Pons (tissue), 1 donor: Measurements from ENCODE around the gene FOXQ1.

Source experiments
- DNase-seq: peaks from one replicate; pipeline ENCODE4 v3.0.0-alpha.2; 2016; ENCODE audit warnings: low spot score

The FOXQ1 gene, protein sequence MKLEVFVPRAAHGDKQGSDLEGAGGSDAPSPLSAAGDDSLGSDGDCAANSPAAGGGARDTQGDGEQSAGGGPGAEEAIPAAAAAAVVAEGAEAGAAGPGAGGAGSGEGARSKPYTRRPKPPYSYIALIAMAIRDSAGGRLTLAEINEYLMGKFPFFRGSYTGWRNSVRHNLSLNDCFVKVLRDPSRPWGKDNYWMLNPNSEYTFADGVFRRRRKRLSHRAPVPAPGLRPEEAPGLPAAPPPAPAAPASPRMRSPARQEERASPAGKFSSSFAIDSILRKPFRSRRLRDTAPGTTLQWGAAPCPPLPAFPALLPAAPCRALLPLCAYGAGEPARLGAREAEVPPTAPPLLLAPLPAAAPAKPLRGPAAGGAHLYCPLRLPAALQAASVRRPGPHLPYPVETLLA

DNA sequence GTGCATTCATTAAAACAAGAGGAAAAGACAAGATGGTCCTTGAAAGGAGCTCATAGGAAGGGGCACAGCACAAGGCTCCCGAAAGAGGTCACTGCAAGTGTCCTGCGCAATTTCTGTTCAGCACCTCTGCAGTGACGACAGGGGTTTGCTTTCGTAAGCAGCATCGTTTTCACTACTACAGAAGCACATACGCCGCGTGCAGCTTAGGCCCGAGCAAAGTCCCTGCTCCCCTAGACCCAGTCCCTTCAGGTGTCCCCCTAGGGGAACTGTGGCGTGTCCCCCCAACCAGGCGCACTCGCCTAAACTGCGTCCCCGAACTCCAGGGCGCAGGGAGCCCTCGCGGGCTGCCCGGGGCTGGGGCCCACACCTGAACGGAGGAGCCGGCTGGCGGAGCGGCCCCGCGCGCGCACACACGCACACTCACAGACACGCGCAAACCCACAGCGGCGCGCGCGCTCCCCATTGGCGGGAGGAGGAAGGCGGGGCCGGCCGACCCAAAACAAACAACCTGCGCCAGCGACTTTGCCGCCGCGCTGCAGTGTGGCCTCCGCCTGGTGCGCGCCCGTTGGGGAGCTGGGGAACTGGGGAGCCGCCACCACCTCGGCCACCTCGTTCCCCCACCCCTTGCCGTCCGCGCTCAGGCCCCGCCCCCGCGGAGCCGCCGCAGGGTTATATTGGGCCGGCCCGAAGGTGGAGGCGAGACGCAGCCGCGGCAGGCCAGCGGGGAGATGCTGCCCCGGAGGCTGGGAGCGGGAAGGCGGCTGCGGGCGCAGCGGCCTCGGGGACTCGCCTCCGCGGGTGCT, at the start of gene FOXQ1:
Gene FOXQ1, plus strand, starts transcription at position 699 of the 803 bp plus-strand sequence. CDS start 607 bp downstream, outside the sequence.
- DNase-seq = no peak

GRCh38 chr6:1262704-1263038, 49.2 kb upstream of the FOXQ1 start:
- DNase-seq = no peak

DNA sequence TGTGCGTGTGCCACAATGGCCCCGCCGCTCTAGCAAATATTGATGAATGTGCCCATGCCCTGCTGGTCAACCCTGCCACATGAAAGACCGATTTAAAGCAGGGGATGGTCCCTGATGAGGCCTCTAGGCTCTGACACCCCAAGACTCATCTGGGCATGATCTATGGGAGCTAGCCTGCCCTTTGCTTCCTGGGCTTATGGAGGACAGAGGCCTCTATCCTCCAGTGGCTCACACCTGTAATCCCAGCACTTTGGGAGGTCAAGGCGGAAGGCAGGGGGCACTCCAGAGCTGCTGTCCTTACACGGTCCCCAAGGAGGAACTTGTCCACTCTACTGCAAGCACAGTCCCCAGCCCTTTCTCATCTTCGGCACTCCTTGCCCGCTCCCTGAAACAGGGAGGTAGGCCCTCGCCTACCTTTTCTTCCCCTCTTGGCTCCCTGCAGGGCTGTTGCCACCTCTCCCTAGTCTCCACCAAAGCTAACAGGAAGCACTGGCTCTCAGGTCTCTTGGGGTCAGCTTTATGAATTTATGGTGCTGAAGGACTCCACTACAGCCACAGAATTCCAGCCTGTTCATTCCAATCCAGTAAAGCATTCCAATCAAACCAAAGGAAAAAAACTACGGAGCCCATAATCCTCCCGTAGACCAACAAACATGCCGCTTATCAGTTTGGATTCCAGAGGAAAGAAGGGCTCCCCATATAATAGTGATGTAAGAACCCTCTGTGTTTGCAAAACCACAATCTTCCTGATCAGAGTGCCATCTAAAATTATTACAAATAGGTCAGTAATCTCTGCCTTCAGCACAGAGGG, 48.7 kb upstream of the FOXQ1 start:
- DNase-seq = no peak

- DNase-seq = no peak
These were observed 48.0 kb upstream of the FOXQ1 start for GRCh38 chr6:1263850-1264377.

GRCh38 chr6:1264619-1265445, 47.1 kb upstream of the FOXQ1 start:
- DNase-seq = no peak

- DNase-seq = no peak
These were observed 45.2 kb upstream of the FOXQ1 start for GRCh38 chr6:1266686-1267056.

DNA sequence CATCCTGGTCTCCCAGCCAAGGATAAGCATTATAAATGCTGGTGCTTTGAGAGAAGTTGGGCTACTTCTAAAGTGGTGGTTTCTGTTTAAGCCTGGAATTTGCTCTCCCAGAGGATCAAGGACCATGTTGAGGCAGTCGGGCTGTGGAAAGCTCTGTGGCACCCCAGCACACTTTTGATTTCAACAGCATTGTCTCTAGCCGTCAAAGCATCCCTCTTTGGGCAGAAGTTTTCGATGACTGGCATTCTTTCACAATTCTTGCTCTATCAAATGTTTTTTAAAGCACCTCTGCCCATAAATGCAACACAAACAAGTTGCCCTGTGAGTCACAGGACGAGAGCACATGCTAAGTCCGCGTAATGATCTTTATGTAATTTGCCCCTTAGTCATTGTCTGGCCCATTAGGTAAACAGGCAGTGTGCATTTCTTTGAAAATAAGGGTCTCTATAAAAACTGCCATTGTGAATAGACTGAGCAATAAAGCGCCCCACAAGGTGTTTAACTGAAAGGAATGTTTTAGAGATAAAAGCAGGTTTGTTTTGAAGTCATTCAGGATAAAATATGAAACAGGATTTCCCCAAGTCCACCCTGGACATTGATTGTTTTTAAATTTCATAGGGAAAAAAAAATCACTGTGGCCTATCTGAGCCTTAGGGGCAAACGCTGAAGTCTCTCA, 44.7 kb upstream of the FOXQ1 start:
- DNase-seq = no peak

- no peak for DNase-seq
These were observed 43.8 kb upstream of the FOXQ1 start for GRCh38 chr6:1267790-1268762.

GRCh38 chr6:1271071-1271763, 40.7 kb upstream of the FOXQ1 start:
- no peak for DNase-seq

- no peak for DNase-seq
These were observed 33.7 kb upstream of the FOXQ1 start for GRCh38 chr6:1278061-1278720.

- DNase-seq = no peak
These were observed 32.8 kb upstream of the FOXQ1 start for GRCh38 chr6:1279065-1279464.

- DNase-seq = no peak
These were observed 31.1 kb upstream of the FOXQ1 start for GRCh38 chr6:1280666-1281300.

- no peak for DNase-seq
These were observed 30.2 kb upstream of the FOXQ1 start for GRCh38 chr6:1281746-1282145.

DNA sequence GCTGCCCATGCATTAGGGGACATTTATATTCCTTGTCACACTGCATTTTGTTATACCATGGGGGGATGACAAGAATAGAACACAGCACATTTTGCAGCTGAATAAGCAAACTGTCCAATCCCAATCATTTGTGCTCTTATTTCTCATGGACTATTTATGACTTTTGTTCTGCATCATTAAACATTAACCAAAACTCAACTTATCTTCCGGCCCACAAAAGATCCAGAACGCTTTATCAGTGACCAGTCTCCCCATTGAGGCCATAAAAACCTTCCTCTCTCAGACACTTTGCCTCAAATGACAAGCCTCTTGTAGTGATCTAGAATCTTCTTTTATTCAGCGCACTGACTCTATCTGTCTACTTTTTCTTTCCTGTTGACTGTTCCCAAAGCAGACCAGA, 28.4 kb upstream of the FOXQ1 start:
- no peak for DNase-seq

DNA sequence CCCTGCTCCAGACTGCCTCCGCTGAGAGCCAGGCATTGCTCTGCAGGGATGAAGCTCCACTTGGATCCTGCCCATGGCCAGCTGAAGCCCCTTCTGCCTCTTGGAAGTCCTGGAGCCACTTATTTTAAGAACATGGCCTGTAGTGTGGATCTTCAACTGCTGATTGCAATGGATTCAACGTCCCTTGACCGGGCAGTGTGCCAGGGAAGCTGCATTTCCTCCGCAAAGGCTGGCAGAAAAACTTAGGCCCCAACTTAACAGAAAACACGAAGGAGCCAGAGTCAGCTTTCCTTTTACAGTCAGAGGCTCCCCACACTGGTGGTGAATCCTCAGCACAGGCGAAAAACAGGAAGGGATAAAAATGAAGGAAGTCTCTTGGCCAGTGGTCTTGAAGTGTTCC, 26.3 kb upstream of the FOXQ1 start:
- DNase-seq = no peak

- DNase-seq = no peak
These were observed 25.9 kb upstream of the FOXQ1 start for GRCh38 chr6:1285956-1286355.

DNA sequence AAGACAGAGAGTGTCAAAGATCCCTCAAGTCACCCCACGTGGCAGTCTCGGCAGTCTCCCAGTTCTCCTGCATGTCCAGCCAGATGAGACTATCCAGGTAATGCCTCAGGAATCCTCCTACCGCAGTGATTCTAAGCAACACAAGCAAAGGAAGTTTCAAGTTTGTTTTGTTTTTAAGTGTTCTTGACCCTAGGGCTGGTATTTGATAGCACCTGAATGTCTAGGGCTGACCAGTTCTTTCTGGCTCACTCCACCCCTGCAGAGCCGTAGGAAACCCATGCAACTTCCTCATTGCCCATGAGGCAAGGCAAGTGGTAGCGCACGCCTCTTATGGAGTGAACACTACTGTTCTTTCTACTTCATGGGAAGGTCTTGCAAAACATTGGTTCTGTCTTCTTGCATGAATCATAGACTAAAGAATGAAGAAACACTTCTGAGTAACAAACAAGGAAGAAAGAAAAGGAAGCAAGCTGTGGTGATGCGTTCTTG, 24.8 kb upstream of the FOXQ1 start:
- no peak for DNase-seq

GRCh38 chr6:1290086-1290485, 21.8 kb upstream of the FOXQ1 start:
- DNase-seq = no peak
